ENCODE data around the gene MMP3.
"Not testable (repeated sequence)": the region's sequence is repeated elsewhere in the genome, so short reads cannot be mapped to it uniquely, and the experiment has no call there.

Gene MMP3

DNA sequence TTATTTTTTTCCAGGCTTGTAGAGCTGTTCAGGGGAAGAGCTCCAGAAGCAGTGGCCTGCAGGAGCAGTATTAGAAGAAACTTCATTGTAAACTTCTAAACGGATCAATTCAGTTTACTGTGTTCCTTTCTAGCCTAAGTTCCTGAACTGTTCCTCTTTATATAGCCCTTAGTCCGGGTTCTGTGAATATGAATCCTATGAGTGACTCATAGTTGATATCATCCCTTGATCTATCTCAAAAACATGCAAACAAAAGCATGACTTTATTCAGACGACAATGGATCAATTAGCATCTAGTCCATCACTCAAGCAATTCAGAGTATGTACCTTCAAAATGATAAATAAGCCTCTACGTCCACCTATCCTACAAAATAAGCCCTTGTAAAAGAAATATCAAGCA lies 31.4 kb upstream of the MMP3 start, which contains the start of gene MMP12:
Gene MMP12 (minus strand): TSS at position 131 of the 400 bp plus-strand sequence. CDS start 45 bp downstream, at position 86.
- H3K4me3 ChIP-seq (ENCODE audit: insufficient read length, low read depth): no peak within 1 kb of the TSS
- TF ChIP-seq SUZ12 (IDR thresholded peaks at IDR 0.05; ENCODE audit: extremely low read depth, insufficient read depth, insufficient read length): no peak
- TF ChIP-seq YY1 (IDR thresholded peaks at IDR 0.05; ENCODE audit: insufficient read depth, insufficient read length): no peak
- TF ChIP-seq ZNF274 (IDR thresholded peaks at IDR 0.05; ENCODE audit: low read depth, low read length): no peak
- no peaks in the 10 kb centered on the region for H3K27me3 ChIP-seq (ENCODE audit: insufficient read depth, insufficient read length)
- no peaks in the 10 kb centered on the region for H3K9me3 ChIP-seq (ENCODE audit: insufficient read depth, low read length)
- no peaks in the 10 kb centered on the region for H3K4me1 ChIP-seq (ENCODE audit: insufficient read depth, insufficient read length)
- no peak within 1 kb of the TSS for H3K9ac ChIP-seq (ENCODE audit: insufficient read length, low read depth)
- H3K36me3 ChIP-seq (ENCODE audit: insufficient read depth, insufficient read length, low read length): no peaks in the 10 kb centered on the region
- no peak for DNase-seq (ENCODE audit: low read depth, low spot score)

DNA sequence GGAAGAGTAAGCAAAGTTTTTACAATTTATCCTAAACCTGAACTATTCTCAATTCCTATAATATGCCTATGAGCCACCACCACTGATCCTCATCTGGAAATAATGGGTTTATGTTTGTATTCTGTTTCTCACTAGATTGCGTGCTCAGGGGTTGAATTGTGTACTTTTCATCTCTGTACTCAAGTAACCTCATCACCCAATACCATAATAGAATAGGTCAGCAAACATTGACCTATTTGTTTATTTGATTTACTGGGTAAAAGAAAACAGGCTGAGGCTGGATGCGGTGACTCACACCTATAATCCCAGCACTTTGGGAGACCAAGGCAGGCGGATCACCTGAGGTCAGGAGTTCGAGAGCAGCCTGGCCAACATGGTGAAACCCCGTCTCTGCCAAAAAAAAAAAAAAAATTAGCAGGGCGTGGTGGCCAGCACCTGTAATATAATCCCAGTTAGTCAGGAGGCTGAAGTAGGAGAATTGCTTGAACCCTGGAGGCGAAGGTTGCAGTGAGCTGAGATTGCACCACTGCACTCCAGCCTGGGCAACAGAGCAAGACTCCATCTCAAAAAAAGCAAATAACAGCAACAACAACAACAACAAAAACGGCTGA lies 26.1 kb upstream of the MMP3 start:
- not testable (repeated sequence) for H3K36me3 ChIP-seq (ENCODE audit: insufficient read depth, insufficient read length, low read length); H3K27me3 ChIP-seq (ENCODE audit: insufficient read depth, insufficient read length); H3K9ac ChIP-seq (ENCODE audit: insufficient read length, low read depth); H3K9me3 ChIP-seq (ENCODE audit: insufficient read depth, low read length); H3K4me3 ChIP-seq (ENCODE audit: insufficient read length, low read depth); DNase-seq (ENCODE audit: low read depth, low spot score); H3K4me1 ChIP-seq (ENCODE audit: insufficient read depth, insufficient read length)

DNA sequence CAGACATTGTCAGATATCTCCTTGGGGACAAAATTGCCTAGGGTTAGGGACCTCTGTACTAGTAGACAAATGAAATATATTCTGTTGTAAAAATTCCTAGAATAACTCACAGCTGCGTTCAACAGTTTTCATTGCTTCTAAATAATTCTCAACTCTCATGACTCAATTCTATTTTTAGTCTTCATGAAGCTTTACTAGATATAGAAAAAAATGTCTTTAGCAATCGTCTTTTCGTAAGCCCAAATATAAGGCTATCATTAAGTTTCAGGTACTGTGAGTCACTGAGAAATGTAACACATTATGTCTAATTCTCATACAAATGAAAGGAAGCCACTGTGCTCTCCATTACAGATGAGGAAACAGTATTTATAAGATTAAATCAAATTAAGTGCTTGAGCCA lies 24.9 kb upstream of the MMP3 start:
- Histone ChIP-seq H3K27me3 (ENCODE audit: insufficient read depth, insufficient read length) (no peaks in the 10 kb centered on the region), H3K4me3 (ENCODE audit: insufficient read length, low read depth) (no peak overlapping the region), H3K9ac (ENCODE audit: insufficient read length, low read depth) (no peak overlapping the region), H3K36me3 (ENCODE audit: insufficient read depth, insufficient read length, low read length) (no peaks in the 10 kb centered on the region), H3K4me1 (ENCODE audit: insufficient read depth, insufficient read length) (no peaks in the 10 kb centered on the region), H3K9me3 (ENCODE audit: insufficient read depth, low read length) (no peaks in the 10 kb centered on the region; the same call in 1 of the 2 replicates)
- DNase-seq (ENCODE audit: low read depth, low spot score): no peak
- TF ChIP-seq SUZ12 (IDR thresholded peaks at IDR 0.05; ENCODE audit: extremely low read depth, insufficient read depth, insufficient read length): no peak
- TF ChIP-seq ZNF274 (IDR thresholded peaks at IDR 0.05; ENCODE audit: low read depth, low read length): no peak
- TF ChIP-seq YY1 (IDR thresholded peaks at IDR 0.05; ENCODE audit: insufficient read depth, insufficient read length): no peak

DNA sequence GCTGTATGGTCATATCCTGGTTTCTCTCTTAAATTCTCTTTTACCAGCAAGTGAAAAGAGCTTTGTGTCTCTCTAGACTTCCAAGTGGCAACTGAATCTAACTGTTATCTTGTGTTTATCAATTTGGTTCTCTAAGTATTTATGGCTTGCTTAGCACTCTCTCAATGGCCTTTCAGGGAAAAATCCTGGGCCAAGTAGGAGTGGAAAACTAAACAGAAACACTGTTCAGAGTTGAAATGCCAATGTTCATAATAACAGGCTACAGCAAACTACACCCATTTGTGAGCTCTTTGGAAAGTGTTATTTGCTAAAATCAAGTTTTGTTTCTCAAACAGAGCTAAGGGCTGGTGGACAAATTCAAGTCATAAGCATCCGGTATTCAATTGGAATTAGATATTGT lies 21.3 kb upstream of the MMP3 start:
- H3K4me3 ChIP-seq (ENCODE audit: insufficient read length, low read depth): no peak overlapping the region
- no peak for TF ChIP-seq YY1 (IDR thresholded peaks at IDR 0.05; ENCODE audit: insufficient read depth, insufficient read length)
- DNase-seq (ENCODE audit: low read depth, low spot score): no peak

DNA sequence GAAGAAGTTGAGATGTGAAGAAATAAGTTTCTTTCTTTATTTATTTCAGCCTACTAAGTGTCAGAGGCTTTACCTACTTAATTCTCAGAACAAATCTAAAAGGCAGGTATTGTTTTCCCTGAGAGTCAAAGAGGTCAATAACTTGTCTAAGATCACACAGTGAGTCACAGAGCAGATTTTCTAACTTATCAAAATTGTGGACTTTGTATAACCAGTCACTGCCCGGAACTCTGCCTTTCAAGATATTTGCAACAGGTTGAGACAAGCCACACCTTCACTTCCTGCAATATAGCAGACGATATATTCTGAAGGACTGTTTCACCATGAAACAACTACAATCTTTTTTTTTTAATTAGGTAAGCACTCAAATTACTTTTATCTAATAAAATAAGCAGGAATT lies 10.5 kb upstream of the MMP3 start:
- Histone ChIP-seq H3K9me3 (ENCODE audit: insufficient read depth, low read length) (no peaks in the 10 kb centered on the region), H3K4me1 (ENCODE audit: insufficient read depth, insufficient read length) (no peaks in the 10 kb centered on the region), H3K9ac (ENCODE audit: insufficient read length, low read depth) (no peak overlapping the region), H3K27me3 (ENCODE audit: insufficient read depth, insufficient read length) (no peaks in the 10 kb centered on the region), H3K4me3 (ENCODE audit: insufficient read length, low read depth) (no peak overlapping the region), H3K36me3 (ENCODE audit: insufficient read depth, insufficient read length, low read length) (no peaks in the 10 kb centered on the region)
- no peak for DNase-seq (ENCODE audit: low read depth, low spot score)
- TF ChIP-seq SUZ12 (IDR thresholded peaks at IDR 0.05; ENCODE audit: extremely low read depth, insufficient read depth, insufficient read length) (no peak), ZNF274 (IDR thresholded peaks at IDR 0.05; ENCODE audit: low read depth, low read length) (no peak), YY1 (IDR thresholded peaks at IDR 0.05; ENCODE audit: insufficient read depth, insufficient read length) (no peak)

More for the DNA sequence above, 21.3 kb upstream of the MMP3 start:
- H3K36me3 ChIP-seq (ENCODE audit: insufficient read depth, insufficient read length, low read length): no peaks in the 10 kb centered on the region
- no peaks in the 10 kb centered on the region for H3K4me1 ChIP-seq (ENCODE audit: insufficient read depth, insufficient read length)
- H3K9ac ChIP-seq (ENCODE audit: insufficient read length, low read depth): no peak overlapping the region
- H3K27me3 ChIP-seq (ENCODE audit: insufficient read depth, insufficient read length): no peaks in the 10 kb centered on the region
- no peaks in the 10 kb centered on the region; the same call in 1 of the 2 replicates for H3K9me3 ChIP-seq (ENCODE audit: insufficient read depth, low read length)

DNA sequence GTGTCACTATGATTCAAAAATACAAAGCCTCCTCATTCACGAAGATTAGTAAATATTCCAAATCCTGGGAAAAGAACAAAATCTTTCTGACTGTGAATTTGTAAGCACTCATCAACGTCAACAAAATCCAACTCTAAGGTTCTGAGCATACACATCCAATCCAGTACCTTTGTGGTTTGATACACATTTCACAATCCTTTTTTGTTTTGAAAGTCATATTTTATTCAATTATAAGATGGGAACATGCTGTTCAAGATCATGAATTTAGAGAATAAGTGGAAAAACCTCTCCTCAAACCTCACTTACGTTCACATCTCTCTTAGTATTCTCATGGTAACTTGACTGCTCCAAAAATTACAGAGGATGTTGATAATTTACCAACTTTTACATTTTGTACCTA lies 9.6 kb upstream of the MMP3 start:
- Histone ChIP-seq H3K9ac (ENCODE audit: insufficient read length, low read depth) (no peak overlapping the region), H3K4me1 (ENCODE audit: insufficient read depth, insufficient read length) (no peaks in the 10 kb centered on the region), H3K36me3 (ENCODE audit: insufficient read depth, insufficient read length, low read length) (no peaks in the 10 kb centered on the region), H3K27me3 (ENCODE audit: insufficient read depth, insufficient read length) (no peaks in the 10 kb centered on the region), H3K9me3 (ENCODE audit: insufficient read depth, low read length) (no peaks in the 10 kb centered on the region), H3K4me3 (ENCODE audit: insufficient read length, low read depth) (no peak overlapping the region)
- no peak for TF ChIP-seq YY1 (IDR thresholded peaks at IDR 0.05; ENCODE audit: insufficient read depth, insufficient read length)
- TF ChIP-seq SUZ12 (IDR thresholded peaks at IDR 0.05; ENCODE audit: extremely low read depth, insufficient read depth, insufficient read length): no peak
- TF ChIP-seq ZNF274 (IDR thresholded peaks at IDR 0.05; ENCODE audit: low read depth, low read length): no peak
- no peak for DNase-seq (ENCODE audit: low read depth, low spot score)

DNA sequence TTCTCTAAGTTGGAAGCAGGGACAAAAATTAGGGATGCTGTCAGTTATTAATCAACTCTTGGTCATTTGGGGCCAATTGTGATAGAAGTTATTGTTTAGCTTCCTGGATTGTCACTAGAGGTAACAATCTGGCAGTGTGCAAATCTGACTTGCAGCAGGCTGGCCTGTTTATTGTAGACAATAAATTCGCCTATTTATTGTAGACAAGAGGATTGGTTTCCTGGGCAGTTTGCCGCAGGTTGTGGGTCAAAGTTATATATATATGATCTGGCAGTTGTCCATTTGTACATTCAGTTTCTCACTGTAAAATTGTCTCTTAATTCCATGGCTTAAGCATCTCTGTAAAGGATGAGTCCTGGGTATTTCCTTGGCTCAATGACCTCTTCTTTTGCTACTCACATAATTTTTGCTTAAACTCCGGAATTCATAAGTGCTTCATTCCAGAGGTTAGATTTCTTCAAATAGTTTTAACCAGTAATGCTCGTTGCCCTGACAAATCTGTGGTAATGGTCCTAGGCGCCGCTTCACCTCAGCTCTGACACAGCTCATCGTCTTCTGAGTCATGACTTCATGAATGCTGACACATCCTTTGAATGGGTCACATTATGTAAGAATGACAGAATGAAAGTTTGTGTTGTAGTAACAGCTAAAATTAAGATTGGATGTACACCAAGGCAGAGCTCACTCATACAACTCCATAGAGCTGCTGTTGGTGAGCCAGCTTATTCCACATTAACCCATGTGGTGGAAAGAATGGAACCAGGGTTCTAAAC lies 7.8 kb upstream of the MMP3 start:
- Histone ChIP-seq H3K4me3 (ENCODE audit: insufficient read length, low read depth) (no peak overlapping the region), H3K27me3 (ENCODE audit: insufficient read depth, insufficient read length) (no peaks in the 10 kb centered on the region), H3K4me1 (ENCODE audit: insufficient read depth, insufficient read length) (no peaks in the 10 kb centered on the region), H3K9ac (ENCODE audit: insufficient read length, low read depth) (no peak overlapping the region), H3K36me3 (ENCODE audit: insufficient read depth, insufficient read length, low read length) (no peaks in the 10 kb centered on the region), H3K9me3 (ENCODE audit: insufficient read depth, low read length) (no peaks in the 10 kb centered on the region)
- DNase-seq (ENCODE audit: low read depth, low spot score): no peak
- TF ChIP-seq ZNF274 (IDR thresholded peaks at IDR 0.05; ENCODE audit: low read depth, low read length): no peak
- no peak for TF ChIP-seq YY1 (IDR thresholded peaks at IDR 0.05; ENCODE audit: insufficient read depth, insufficient read length)
- TF ChIP-seq SUZ12 (IDR thresholded peaks at IDR 0.05; ENCODE audit: extremely low read depth, insufficient read depth, insufficient read length): no peak

All from NT2/D1 (cell line).